HepG2 (cell line): ENCODE results near the gene SLX9. TPM values are rescaled to one million over a fixed set of nuclear protein-coding genes. Genes with fewer than 3 reads are reported as not detected.

Experiments
- AHR ChIP-seq: IDR thresholded peaks from 2 replicates; pipeline ENCODE4 v1.6.1; 2018; ENCODE audit warnings: missing genetic modification reagents, missing compliant biosample characterization
- CHD4 ChIP-seq: fragments of 200-600 bp; sonication (generic); IDR thresholded peaks from 2 replicates; pipeline ENCODE4 v1.7.0; 2017; ENCODE audit warnings: mild to moderate bottlenecking, low read length, borderline replicate concordance
- FOXA1 ChIP-seq, 2 experiments: fragments of 450-650 bp in 1 of 2; sonication (generic) in 1 of 2; formaldehyde crosslinking in 1 of 2; IDR thresholded peaks; 2 replicates each; pipeline versions ENCODE4 v1.4.0 to v1.6.1; 2016 to 2020; ENCODE audit warnings: missing genetic modification reagents in 1 of 2
- FOXJ3 ChIP-seq: sonication (generic); formaldehyde crosslinking; IDR thresholded peaks from 2 replicates; pipeline ENCODE4 v1.4.0; 2020; ENCODE audit warnings: missing genetic modification reagents, mild to moderate bottlenecking, borderline replicate concordance
- HHEX ChIP-seq: IDR thresholded peaks from 2 replicates; pipeline ENCODE4 v1.6.1; 2016; ENCODE audit warnings: control low read depth
- HNF4A ChIP-seq: sonication (generic); formaldehyde crosslinking; IDR thresholded peaks from 2 replicates; pipeline ENCODE4 v1.4.0; 2020; ENCODE audit warnings: missing genetic modification reagents
- ISX ChIP-seq: sonication (generic); formaldehyde crosslinking; conservative IDR thresholded peaks from 2 replicates; pipeline ENCODE4 v1.5.0; 2020; ENCODE audit warnings: missing genetic modification reagents
- JUND ChIP-seq: sonication (generic); formaldehyde crosslinking; IDR thresholded peaks from 2 replicates; pipeline ENCODE4 v1.8.0; 2022; ENCODE audit warnings: mild to moderate bottlenecking, missing genetic modification reagents
- MAF1 ChIP-seq: sonication (generic); formaldehyde crosslinking; IDR thresholded peaks from 2 replicates; pipeline ENCODE4 v1.5.0; 2020; ENCODE audit warnings: missing genetic modification reagents, borderline replicate concordance
- SALL1 ChIP-seq: sonication (generic); formaldehyde crosslinking; IDR thresholded peaks from 2 replicates; pipeline ENCODE4 v1.8.0; 2022; ENCODE audit warnings: mild to moderate bottlenecking, missing genetic modification reagents
- SNAI1 ChIP-seq: sonication (generic); formaldehyde crosslinking; IDR thresholded peaks from 2 replicates; pipeline ENCODE4 v1.5.0; 2020; ENCODE audit warnings: mild to moderate bottlenecking, missing genetic modification reagents, borderline replicate concordance
- TEAD3 ChIP-seq: optimal IDR thresholded peaks from 2 replicates; pipeline ENCODE3; 2016; ENCODE audit warnings: borderline replicate concordance
- ZFP1 ChIP-seq: IDR thresholded peaks from 2 replicates; pipeline ENCODE4 v1.6.1; 2016
- ZNF33B ChIP-seq: sonication (generic); formaldehyde crosslinking; IDR thresholded peaks from 2 replicates; pipeline ENCODE4 v1.5.1; 2020; ENCODE audit warnings: mild to moderate bottlenecking, missing genetic modification reagents
- ZSCAN29 ChIP-seq: sonication (generic); formaldehyde crosslinking; conservative IDR thresholded peaks from 2 replicates; pipeline ENCODE4 v1.4.0; 2020; ENCODE audit warnings: mild to moderate bottlenecking, missing genetic modification reagents
- polyA plus RNA-seq, 8 experiments: library from polyadenylated mRNA; depleted of rRNA in 3 of 8; stranded (reverse) in 7 of 8; unstranded in 1 of 8; fragments of >200 nt; fragmentation: Illumina TruSeq in 4 of 8; extraction: Trizol in 4 of 8; gene quantifications; 2 replicates each; pipeline versions ENCODE4 v1.2.1 to v1.2.3, GENCODE V29; 2011 to 2016; ENCODE audit warnings: low read depth in 4 of 8, missing spikeins in 1 of 8, mixed read lengths in 1 of 8; ENCODE audit not compliant: insufficient read depth in 1 of 8
- total RNA-seq, 5 experiments: library from RNA; depleted of rRNA; stranded (reverse); fragments of >200 nt; fragmentation: Illumina TruSeq; extraction: Trizol; gene quantifications; 2 replicates each; pipeline ENCODE4 v1.2.3, GENCODE V29; 2016; ENCODE audit warnings: low read depth in 1 of 5
- TF ChIP-seq, protein P1 (sequence below): sonication (generic); formaldehyde crosslinking; IDR thresholded peaks from 2 replicates; pipeline ENCODE4 v1.9.0; 2021; ENCODE audit warnings: missing genetic modification reagents, mild to moderate bottlenecking, borderline replicate concordance
- TF ChIP-seq, protein P2 (sequence below): sonication (generic); formaldehyde crosslinking; IDR thresholded peaks from 2 replicates; pipeline ENCODE4 v1.4.0; 2020; ENCODE audit warnings: missing genetic modification reagents, borderline replicate concordance
- TF ChIP-seq, protein P3 (sequence below): IDR thresholded peaks from 2 replicates; pipeline ENCODE4 v1.6.1; 2016; ENCODE audit warnings: low read depth, borderline replicate concordance
- TF ChIP-seq, protein P4 (sequence below): sonication (generic); formaldehyde crosslinking; IDR thresholded peaks from 2 replicates; pipeline ENCODE4 v1.4.0; 2020; ENCODE audit warnings: missing genetic modification reagents
- TF ChIP-seq, protein P5 (sequence below): sonication (generic); formaldehyde crosslinking; IDR thresholded peaks from 2 replicates; pipeline ENCODE4 v1.4.0; 2020; ENCODE audit warnings: mild to moderate bottlenecking, missing genetic modification reagents

SLX9 gene
- total and polyA plus RNA-seq, 2 of the 13 experiments (the other 11 are each of a cell fraction or from before 2014, with no cell fraction given), result 21.0 to 47.1 TPM

DNA sequence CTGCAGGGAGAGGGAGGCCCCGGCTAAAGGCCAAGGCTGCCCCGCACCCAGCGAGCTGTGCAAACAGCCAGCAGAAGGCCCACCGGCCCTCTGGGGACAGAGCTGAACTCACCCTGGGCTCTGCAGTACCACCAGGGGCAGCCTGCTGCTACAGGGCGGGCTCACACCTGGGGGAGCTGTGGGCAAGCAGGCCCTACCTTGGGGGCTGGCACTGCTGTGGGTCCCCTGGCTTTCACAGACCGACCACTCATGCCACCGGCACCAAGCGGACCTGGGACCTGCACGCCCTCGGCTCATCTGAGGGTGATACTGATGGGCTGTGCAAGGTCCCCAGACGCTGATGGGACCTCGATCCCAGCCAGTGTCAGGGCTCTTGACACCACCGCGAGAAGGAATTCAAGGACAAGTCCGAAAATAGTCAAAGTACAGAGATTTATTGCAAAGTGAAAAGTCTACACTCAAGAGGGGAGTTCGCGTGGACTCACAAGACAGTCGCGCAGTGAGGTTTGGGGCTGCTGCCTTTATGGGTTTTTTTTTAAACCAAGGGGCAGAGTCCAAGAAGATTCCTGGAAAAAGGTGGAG lies 73.5 kb downstream of the SLX9 start (continued):
- TF ChIP-seq, protein P1, sequence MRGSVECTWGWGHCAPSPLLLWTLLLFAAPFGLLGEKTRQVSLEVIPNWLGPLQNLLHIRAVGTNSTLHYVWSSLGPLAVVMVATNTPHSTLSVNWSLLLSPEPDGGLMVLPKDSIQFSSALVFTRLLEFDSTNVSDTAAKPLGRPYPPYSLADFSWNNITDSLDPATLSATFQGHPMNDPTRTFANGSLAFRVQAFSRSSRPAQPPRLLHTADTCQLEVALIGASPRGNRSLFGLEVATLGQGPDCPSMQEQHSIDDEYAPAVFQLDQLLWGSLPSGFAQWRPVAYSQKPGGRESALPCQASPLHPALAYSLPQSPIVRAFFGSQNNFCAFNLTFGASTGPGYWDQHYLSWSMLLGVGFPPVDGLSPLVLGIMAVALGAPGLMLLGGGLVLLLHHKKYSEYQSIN (CRISPR knock-in tag), result no peak
- peak; percentile 86 for TF ChIP-seq SALL1
- no peak for TF ChIP-seq ZSCAN29 (CRISPR knock-in tag)
- TF ChIP-seq, protein P2, sequence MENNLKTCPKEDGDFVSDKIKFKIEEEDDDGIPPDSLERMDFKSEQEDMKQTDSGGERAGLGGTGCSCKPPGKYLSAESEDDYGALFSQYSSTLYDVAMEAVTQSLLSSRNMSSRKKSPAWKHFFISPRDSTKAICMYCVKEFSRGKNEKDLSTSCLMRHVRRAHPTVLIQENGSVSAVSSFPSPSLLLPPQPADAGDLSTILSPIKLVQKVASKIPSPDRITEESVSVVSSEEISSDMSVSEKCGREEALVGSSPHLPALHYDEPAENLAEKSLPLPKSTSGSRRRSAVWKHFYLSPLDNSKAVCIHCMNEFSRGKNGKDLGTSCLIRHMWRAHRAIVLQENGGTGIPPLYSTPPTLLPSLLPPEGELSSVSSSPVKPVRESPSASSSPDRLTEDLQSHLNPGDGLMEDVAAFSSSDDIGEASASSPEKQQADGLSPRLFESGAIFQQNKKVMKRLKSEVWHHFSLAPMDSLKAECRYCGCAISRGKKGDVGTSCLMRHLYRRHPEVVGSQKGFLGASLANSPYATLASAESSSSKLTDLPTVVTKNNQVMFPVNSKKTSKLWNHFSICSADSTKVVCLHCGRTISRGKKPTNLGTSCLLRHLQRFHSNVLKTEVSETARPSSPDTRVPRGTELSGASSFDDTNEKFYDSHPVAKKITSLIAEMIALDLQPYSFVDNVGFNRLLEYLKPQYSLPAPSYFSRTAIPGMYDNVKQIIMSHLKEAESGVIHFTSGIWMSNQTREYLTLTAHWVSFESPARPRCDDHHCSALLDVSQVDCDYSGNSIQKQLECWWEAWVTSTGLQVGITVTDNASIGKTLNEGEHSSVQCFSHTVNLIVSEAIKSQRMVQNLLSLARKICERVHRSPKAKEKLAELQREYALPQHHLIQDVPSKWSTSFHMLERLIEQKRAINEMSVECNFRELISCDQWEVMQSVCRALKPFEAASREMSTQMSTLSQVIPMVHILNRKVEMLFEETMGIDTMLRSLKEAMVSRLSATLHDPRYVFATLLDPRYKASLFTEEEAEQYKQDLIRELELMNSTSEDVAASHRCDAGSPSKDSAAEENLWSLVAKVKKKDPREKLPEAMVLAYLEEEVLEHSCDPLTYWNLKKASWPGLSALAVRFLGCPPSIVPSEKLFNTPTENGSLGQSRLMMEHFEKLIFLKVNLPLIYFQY, result peak; percentile 63; the same call in 1 of the 2 replicates
- TF ChIP-seq, protein P3, sequence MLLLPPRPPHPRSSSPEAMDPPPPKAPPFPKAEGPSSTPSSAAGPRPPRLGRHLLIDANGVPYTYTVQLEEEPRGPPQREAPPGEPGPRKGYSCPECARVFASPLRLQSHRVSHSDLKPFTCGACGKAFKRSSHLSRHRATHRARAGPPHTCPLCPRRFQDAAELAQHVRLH (CRISPR knock-in tag), result peak; percentile 83; the same call in 1 of the 2 replicates
- TF ChIP-seq ISX (CRISPR knock-in tag), result no peak
- peak; percentile 93 for TF ChIP-seq HNF4A (CRISPR knock-in tag)
- peak; percentile 89; the same call in 1 of the 2 replicates for TF ChIP-seq JUND (CRISPR knock-in tag)
- no peak for TF ChIP-seq ZFP1 (CRISPR knock-in tag)
- peak; percentile 43; the same call in 1 of the 2 replicates for TF ChIP-seq FOXJ3
- TF ChIP-seq AHR (CRISPR knock-in tag), result 0 out of 2 replicates have a peak, but pooled peaks have one; percentile 72
- no peak for TF ChIP-seq CHD4
- TF ChIP-seq, protein P4, sequence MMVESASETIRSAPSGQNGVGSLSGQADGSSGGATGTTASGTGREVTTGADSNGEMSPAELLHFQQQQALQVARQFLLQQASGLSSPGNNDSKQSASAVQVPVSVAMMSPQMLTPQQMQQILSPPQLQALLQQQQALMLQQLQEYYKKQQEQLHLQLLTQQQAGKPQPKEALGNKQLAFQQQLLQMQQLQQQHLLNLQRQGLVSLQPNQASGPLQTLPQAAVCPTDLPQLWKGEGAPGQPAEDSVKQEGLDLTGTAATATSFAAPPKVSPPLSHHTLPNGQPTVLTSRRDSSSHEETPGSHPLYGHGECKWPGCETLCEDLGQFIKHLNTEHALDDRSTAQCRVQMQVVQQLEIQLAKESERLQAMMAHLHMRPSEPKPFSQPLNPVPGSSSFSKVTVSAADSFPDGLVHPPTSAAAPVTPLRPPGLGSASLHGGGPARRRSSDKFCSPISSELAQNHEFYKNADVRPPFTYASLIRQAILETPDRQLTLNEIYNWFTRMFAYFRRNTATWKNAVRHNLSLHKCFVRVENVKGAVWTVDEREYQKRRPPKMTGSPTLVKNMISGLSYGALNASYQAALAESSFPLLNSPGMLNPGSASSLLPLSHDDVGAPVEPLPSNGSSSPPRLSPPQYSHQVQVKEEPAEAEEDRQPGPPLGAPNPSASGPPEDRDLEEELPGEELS (CRISPR knock-in tag), result peak; percentile 55; the same call in 1 of the 2 replicates
- no peak for TF ChIP-seq FOXA1 (IDR thresholded peaks at IDR 0.05)
- TF ChIP-seq FOXA1 (CRISPR knock-in tag; IDR thresholded peaks at IDR 0.05), result peak; percentile 93
- TF ChIP-seq, protein P5, sequence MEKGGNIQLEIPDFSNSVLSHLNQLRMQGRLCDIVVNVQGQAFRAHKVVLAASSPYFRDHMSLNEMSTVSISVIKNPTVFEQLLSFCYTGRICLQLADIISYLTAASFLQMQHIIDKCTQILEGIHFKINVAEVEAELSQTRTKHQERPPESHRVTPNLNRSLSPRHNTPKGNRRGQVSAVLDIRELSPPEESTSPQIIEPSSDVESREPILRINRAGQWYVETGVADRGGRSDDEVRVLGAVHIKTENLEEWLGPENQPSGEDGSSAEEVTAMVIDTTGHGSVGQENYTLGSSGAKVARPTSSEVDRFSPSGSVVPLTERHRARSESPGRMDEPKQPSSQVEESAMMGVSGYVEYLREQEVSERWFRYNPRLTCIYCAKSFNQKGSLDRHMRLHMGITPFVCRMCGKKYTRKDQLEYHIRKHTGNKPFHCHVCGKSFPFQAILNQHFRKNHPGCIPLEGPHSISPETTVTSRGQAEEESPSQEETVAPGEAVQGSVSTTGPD (CRISPR knock-in tag), result peak; percentile 61
- TF ChIP-seq MAF1 (CRISPR knock-in tag), result 0 out of 2 replicates have a peak, but pooled peaks have one; percentile 58
- peak; percentile 89 for TF ChIP-seq TEAD3 (CRISPR knock-in tag)
- TF ChIP-seq HHEX, result no peak
- peak; percentile 78 for TF ChIP-seq SNAI1 (CRISPR knock-in tag)
- TF ChIP-seq ZNF33B (CRISPR knock-in tag), result no peak
